ENCODE results near the gene SELENOP. TPM values are rescaled to one million over a fixed set of nuclear protein-coding genes. Genes with fewer than 3 reads are reported as not detected.

SELENOP gene
- total and polyA plus RNA-seq, 2 of the 13 experiments (the other 11 are each of a cell fraction or from before 2014, with no cell fraction given), result 1,895 to 2,083 TPM

GRCh38 chr5:42825422-42826148 is 13.9 kb upstream of the SELENOP start (continued):
- TF ChIP-seq ZFP1 (CRISPR knock-in tag; IDR thresholded peaks at IDR 0.05) (no peak), CCDC6 (CRISPR knock-in tag; IDR thresholded peaks at IDR 0.05) (no peak), PRDM15 (CRISPR knock-in tag; IDR thresholded peaks at IDR 0.05) (no peak), SKI (IDR thresholded peaks at IDR 0.05; ENCODE audit: partially characterized antibody) (no peak), SNAPC5 (CRISPR knock-in tag; IDR thresholded peaks at IDR 0.05; ENCODE audit: borderline replicate concordance) (no peak), ZNF274 (CRISPR knock-in tag; IDR thresholded peaks at IDR 0.05) (no peak), ZNF350 (CRISPR knock-in tag; IDR thresholded peaks at IDR 0.05; ENCODE audit: borderline replicate concordance, low read depth) (no peak; the same call in 1 of the 2 replicates), HNRNPLL (IDR thresholded peaks at IDR 0.05; ENCODE audit: low read depth, low read length, poor library complexity, severe bottlenecking) (no peak), PHF21A (CRISPR knock-in tag; IDR thresholded peaks at IDR 0.05) (no peak), KDM1A (CRISPR knock-in tag; IDR thresholded peaks at IDR 0.05) (no peak), ZBTB33 (CRISPR knock-in tag; IDR thresholded peaks at IDR 0.05) (no peak), JDP2 (CRISPR knock-in tag; IDR thresholded peaks at IDR 0.05; ENCODE audit: borderline replicate concordance) (no peak), NFE2 (CRISPR knock-in tag; IDR thresholded peaks at IDR 0.05) (no peak), MAF1 (CRISPR knock-in tag; IDR thresholded peaks at IDR 0.05; ENCODE audit: borderline replicate concordance) (no peak), ZNF260 (CRISPR knock-in tag; IDR thresholded peaks at IDR 0.05; ENCODE audit: borderline replicate concordance, low read depth) (no peak), HES4 (CRISPR knock-in tag; IDR thresholded peaks at IDR 0.05; ENCODE audit: borderline replicate concordance) (no peak), TEAD2 (CRISPR knock-in tag; IDR thresholded peaks at IDR 0.05) (no peak), ZNF720 (CRISPR knock-in tag; IDR thresholded peaks at IDR 0.05) (no peak), ZNF136 (CRISPR knock-in tag; IDR thresholded peaks at IDR 0.05; ENCODE audit: low read depth) (no peak), ZNF687 (CRISPR knock-in tag; IDR thresholded peaks at IDR 0.05) (peak; percentile 52)
